SW 1271 (cell line): ENCODE data around the gene HAND2.
A peak's percentile ranks its signal among the peaks of the same experiment; 100 is the strongest.

Experiments used
- DNase-seq, 2 experiments: peaks; one replicate each; lab custom pipeline; 2025; lab: John Stamatoyannopoulos, UW

Gene HAND2

DNA sequence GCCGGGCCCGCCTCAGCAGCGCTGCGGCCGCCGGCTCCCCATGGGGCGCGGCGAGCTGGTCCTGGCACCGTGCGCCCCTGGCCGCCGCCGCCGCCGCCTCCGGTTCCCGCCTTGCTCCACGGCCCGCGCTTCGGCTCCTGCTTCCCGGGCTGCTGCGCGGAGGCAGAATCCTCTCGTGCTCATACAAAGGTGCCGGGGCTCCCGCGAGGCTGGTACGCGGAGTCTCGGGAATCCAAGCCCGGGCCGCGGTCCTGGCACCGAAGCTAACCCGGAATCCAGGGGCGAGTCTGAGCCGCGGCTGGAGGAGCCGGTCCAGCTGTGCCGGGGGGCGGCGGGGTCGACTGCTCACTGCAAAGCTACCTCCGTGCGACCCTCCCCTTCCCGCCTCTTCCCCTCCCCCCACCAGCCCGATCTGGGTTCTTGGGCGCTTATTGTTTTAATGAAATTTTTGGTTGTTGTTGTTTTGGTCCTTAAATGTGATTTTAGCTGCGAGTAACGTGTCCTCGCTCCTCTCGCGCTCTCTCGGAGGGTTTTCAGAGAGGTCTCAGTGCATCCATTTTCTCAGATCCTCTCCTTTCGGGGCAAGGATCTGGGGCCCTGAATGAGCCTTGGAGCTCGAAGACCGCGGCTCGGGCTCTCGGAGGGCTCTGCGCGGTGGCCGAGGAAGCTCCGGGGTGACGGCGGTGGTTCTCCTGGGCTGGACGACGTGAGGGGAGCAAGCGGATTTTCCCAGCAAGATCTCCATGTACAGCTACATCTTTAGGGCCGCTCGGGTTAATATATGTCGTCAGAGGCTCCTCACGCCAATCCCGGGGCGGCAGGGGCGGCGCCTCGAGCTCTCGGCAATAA is at the start of gene HAND2:
Gene HAND2 (minus strand): TSS at position 753 of the 849 bp plus-strand sequence. CDS start 940 bp downstream, outside the sequence.
- DNase-seq, result peak; percentile 15 to 52

DNA sequence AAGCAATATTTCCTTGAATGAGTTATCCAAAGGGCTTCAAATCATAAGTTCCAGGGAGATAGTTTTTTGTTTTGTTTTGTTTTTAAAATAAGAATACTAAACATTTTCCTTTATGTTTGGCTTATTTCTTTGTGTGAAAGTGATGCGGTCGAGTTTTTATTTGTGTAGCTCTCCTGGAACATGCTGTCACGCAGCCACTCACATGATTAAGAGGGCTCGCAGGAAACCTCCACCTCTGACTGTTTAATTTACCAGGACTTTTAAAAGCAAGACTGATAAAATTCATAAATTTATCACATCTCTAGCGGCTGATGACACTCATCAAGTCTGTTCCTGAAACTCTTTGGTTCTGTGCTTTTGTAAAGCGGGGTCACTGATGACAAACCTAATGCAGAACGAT is 48.9 kb upstream of the HAND2 start:
- no peak for DNase-seq

DNA sequence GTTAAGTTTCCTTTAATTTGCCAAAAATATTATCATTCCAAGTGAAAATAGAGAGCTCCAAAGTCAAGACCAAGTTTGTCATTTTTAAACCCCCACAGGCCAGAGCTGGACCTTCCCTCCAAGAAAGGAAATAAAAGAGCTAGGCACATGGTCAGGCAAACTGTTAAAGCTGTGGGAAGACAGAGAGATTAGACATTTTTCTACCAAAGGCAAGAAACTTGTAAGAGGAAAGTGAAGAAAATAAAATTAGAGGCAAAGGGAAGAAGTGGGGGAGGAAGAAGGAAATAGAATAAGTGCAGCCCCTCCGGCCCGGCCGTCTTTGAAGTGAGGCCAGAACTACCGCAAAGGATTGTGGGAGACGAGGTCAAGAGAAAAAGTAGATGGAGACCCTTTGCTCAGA is 47.9 kb upstream of the HAND2 start:
- DNase-seq, result no peak

DNA sequence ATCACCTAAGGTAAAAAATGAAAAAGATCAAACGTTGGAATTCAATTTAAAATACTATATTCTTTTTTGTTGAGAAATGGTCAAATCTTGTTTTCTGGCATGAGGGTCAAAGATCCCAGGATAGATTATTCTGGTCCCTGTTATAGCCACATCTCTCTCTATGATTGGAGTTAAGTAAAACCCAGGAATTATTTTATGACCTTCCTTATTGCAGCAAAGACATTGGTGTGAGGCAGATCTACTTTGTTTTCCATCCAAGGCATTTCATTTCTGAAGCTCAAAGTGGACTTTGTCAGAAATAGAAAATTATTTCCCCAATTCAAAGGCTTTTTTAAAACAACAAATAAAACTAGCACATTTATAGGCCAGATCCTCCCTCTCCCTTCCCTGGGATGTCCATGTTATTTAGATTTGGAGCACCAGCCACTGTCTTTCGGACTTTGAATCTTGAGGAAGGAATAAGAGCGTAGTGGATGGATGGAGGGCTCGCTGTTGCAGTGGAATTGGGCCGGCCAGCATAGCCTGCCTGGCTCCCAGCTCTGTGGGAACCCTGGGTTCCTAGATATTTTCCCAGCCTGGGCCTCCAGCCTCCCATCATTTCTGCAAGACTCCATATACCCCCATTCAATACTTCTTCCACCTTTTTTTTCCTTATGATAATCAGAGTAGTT is 45.6 kb upstream of the HAND2 start:
- DNase-seq, result no peak

DNA sequence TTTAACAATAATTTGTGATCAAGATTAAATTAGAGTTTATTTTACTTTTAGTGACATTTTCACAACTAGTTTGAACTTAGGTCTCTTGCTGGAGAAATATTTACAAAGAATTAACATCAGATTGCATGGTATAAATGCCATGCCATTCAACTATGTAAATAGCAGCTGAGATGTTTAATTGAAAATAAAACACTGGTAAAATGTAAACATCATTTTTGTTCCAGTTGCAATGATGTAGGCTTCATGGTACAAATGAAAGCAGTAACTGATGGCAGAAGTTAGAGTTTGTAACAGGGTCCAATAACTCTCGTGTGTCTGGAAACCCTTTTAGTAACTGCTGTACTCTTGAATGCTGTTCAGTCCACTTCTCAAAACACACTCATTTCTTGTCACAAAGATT is 43.7 kb upstream of the HAND2 start:
- no peak for DNase-seq

DNA sequence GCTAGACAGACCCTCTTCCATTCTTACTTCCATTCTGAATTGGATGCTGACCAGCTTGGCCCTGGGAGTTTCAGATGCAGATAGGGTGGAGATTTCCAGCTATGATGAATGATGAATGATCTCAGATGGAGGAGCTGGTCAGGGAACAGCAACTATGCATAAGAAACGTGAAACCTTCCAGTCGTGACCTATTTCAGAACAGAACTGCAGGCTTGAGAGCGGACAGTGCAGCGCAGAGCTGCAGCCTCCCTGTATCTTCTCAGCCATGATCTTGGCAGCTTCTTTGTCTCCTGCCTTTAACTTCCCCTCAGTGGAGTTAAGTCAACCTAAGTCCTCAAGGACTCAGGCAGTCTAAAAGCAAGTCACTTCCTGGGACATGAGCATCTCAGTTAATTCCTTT is 43.3 kb upstream of the HAND2 start:
- no peak for DNase-seq

DNA sequence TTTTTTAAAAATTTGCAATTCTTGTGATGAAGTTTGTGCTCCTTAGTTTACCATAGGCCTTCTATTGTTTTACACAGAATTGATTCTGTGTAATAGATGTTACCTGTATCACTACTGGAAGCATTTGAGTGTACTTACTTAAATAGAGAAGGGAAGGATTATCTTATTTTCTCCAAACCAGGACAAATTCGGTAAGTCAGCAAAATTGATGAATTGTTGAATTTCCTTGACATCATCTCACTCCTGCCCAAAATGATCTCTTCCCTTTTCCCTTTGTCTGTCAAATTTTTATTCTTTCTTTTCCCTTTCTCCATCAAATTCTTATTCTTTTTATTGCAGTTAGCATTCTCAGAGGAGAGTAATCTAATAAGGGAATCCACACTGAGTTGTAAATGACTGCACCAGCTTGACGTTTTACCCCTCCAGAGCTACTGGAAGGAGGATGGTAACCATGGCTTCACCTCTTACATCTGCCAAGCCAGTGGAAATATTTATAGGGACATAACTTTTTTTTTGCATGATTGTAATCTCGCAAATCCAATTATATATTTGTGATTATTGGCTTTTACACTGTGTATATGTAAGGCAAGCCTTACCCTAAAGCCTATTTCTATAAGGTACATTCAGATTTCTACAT is 42.6 kb upstream of the HAND2 start:
- DNase-seq, result no peak

DNA sequence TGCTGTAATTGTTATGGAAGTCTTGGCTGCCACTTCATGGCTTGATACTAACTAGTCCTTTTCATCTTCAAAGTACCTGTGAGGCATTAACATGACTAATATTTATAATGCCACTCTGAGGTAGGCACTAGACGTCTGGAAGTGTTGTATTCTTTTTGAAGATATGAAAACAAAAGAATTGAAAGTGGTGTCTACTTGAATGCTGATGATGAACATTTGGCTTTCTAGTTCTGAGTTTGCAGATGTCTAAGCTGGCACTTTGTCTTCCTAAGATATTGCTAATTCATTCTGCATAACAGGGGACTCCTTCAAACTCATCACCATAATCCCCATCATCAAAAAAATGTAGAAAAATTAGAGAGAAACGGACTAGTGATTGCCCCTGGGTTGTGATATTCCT is 41.6 kb upstream of the HAND2 start:
- no peak for DNase-seq

DNA sequence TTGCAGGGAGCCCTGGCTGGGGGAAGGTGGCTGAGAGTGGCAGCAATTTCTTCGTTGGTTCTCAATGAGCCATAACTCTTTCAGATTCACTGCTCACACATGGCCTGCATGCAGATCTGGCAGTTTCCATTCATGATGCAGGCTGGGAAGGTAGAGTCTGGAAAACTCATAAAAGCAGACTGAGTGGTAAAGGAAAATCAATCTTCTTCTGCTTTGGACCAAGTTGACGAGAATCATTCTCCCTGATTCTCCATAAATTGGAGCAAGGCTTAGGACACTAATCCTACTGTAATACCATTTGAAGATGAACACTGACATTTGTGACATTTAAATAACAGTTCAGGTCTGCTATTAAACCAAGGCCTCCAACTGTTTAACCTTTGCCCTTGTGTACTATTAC is 35.3 kb upstream of the HAND2 start:
- DNase-seq, result no peak

DNA sequence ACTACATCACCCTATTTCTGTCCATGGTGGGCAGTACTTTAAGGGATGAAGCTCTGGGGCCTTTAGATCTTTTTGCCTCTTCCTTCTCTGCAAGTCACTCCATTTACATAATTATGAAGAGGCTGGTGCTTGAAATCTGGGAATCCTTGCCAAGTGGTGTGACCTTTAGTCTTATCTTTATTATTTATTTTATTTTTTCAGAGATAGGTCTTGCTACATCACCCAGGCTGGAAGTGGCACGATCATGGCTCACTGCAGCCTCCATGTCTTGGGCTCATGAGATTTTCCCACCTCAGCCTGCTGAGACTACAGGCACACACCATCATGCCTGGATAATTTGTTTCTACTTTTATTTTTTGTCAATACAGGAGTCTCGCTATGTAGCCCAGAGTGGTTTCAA is 34.4 kb upstream of the HAND2 start:
- no peak for DNase-seq

DNA sequence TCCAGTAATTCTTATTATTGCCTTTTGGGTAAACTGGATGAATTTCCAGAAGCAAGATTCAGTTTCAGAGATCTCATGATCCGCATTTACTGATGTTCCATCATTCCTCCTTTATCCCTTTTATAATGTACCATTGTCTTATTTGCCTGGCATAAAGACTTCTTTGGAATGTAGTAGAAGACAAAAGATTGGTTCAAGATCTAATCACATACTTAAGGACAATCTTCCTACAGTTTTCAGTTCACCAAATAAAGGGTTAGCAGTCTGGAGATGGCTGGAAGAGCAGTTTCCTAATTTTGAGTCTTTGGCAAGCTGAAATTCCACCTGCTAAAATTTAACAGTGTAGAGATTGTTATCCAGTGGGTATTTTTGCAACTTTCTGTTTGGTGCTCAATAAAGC is 30.9 kb upstream of the HAND2 start:
- no peak for DNase-seq

DNA sequence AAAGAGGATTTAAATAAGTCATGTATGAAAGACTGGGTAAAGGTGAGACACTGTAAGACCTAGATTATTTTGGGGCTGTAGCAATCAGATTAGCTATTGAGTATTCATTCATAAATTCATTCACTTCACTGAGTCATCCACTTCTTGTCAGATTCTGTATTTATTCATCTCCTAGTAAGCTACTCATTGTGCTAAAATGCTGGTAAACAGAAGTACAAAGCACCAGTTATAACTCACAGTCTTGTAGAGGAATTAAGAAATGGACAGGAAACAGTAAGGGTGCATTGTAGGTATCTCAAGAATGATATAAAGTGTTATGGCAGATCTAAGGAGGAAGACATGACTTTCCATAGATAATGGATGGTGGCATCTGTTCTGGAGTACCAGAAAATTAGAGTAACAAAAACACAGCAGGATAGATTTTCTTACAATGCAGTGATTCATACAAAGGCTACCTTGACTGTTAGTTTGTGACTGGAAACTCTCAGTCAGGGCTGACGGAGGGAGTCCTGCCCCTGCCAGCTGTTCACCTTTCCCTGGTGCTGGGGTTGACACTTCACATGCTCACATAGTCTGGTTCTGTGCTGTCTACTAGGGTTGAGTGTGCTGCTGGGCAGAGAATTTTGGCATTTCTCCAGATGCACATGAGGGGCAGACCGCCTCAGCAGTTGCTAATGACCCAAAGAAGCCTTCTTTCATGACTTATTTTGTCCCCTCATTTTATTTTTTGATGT is 26.5 kb upstream of the HAND2 start:
- DNase-seq, result no peak

DNA sequence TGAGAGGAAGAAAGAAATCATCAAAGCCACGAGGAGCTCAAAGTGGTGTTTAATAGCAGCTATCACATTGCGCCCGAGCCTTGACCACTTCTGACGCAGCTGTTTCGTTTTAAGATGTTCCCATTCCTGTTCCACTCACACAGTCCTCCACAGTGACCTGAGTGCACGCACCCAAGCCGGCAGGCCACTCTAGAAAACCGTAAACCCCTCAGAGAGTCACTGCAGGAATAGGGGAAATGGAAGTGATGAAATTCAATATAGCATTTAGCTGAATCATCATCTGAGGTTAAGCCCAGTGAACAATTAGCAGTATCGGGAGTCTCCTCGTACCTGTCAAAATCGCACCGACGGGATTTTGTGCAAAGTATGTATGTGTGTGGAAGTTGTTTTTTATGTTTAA is 17.9 kb upstream of the HAND2 start:
- no peak for DNase-seq

DNA sequence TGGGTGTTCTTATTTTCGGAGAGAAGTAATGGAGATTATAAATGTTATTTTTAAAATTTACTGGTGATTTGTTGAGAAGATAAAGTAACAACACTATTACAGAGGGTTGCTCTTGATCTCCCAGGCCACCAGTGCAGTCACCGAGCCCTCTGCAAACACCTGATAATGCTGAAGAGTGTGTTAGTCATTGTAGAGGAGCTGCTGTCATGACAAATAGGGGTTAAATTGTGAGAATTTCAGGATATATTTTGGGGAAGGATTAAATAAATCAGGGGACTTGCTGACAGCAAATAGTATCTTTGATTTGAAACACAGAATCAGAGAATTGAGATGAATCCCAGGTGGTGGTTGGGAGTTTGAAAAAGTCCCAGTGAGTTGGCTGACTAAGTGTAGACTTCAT is 16.7 kb upstream of the HAND2 start:
- no peak for DNase-seq

DNA sequence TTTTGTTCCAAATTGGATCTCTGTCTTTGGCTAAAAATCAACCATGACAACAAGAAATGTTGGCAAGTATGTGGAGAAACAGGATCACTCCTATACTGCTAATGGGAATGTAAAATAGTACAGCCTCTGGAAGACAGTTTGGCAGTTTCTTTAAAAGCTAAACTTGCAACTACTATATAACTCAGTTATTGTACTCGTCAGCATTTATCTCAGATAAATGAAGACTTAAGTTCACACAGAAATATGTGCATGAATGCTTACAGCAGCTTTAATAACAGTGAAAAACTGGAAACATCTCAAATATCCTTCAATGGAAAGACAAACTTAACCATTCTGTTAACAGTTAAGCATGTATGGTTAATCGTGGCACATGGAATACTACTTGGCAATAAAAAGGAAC is 15.4 kb upstream of the HAND2 start:
- no peak for DNase-seq

DNA sequence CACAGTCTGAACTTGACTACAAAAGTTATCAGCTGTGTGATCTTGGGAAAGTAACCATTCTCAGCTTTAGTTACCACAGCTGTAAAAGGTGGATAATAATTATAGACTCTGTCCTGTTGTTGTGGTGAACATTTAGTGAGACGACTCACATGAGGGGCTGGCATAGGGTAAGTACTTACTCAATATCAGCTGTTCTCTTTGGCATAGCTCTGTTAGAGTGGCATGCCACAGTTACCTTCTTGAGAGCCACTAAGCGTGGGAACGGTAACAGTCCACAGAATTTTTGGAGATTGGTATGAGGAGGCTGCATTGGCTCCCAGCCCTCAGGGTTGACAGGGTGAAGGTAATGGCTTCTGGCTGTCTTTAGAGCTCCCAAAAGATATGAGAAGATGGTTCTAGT is 13.2 kb upstream of the HAND2 start:
- no peak for DNase-seq

DNA sequence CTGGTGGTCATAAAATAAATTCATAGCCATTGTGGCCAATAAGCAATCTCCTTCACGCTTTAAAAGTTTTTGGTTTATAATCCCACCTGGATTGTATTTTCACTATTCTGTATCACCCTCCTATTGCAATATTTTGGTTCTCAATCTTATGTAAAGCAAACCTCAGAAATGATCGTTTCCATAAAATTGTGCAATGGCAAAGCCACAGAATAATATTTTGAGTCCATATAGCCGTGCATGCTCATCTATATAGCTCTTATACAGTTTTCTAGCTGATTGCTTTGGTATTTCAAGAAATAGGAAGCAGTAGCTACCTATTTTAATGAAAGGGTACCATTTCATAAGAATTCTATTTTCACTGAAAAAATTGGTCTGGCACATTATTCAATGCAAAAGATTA is 10.0 kb upstream of the HAND2 start:
- DNase-seq, result no peak

DNA sequence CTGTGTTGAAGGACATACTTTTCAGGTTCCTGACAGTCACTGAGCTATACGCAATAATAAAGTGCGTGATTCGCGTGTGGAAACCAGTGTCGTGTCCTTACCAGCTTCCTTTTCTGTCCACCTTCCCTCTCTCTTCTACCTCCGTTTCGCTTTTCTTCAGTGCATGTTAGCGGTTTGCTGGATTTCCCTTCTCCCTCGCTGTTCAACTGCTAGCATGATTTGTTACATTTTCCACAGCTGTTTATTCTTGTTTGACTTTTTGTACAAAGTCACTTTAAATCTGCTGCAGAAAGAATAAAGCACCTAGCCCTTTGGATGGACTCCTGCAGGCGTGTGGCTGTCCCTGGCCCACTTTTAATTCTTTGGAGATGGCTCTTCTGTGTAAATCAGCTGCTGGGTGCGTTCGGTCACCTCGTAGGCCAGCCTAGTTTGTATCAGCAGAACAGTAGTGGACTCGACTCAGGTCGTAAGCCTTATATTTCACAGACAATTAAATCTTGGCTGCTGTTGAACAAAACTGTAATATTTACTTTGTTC is 8.9 kb upstream of the HAND2 start:
- no peak for DNase-seq

DNA sequence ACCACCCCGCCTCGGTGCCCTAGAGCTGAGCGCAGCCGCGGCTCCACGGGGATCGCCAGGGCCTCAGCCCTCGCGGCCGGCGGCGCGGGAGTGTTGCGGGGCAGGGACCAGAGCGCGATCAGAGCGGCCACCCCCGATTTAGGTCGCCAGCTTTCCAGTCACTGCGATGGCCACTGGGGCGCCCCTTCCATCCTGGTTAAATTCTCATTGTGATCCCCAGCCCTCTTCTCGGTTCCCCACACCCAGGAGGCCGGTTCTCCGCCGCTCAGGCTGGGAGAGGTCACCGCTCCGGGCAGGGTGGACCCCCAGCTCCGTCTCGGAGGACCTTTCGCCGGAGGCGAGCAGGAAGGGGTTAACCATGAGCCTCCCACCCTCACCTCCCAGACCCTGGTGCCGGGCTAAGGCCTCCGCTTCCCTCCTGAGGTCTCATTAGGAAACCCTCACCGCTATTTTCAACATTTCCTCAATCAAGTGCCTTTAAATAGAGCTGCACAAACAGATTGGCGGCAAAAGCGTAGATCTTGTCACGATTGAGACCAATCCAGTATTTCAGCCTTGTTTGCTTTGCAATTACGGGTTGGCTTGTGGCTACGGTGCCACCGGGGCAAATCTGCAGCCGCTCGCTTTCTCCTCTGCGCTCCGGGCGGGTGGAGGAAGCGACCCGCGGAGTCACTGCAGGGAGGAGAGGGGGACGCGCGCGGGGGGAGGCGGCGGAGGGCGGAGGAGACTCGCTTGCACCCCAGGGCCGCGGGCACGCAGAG is 8.3 kb upstream of the HAND2 start:
- DNase-seq, result no peak

DNA sequence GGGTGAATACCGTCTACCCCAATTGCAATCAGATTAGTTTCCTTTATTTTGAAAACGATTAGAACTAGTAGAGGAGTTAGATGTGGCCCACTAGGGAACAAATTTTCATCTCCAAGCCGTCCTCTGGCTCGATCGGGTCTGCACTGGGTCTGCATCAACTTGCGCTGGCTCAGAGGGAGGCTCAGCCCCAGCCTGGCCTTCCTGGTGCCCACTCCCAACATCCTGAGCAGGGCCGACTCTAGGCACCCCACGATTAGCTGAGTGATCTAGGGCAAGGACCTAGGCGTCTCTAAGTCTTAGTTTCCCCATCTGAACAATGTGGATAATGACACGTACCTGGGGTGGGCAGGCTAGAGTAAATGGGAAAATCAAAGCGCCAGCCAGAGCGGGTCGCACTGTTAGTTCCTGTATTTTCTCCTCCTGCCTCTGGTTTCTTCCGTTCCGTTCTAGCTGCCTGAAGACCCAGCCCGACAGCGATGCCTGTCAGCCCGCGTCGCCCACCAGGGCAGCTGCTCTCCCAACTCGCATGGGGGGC is 7.7 kb upstream of the HAND2 start:
- DNase-seq, result no peak

DNA sequence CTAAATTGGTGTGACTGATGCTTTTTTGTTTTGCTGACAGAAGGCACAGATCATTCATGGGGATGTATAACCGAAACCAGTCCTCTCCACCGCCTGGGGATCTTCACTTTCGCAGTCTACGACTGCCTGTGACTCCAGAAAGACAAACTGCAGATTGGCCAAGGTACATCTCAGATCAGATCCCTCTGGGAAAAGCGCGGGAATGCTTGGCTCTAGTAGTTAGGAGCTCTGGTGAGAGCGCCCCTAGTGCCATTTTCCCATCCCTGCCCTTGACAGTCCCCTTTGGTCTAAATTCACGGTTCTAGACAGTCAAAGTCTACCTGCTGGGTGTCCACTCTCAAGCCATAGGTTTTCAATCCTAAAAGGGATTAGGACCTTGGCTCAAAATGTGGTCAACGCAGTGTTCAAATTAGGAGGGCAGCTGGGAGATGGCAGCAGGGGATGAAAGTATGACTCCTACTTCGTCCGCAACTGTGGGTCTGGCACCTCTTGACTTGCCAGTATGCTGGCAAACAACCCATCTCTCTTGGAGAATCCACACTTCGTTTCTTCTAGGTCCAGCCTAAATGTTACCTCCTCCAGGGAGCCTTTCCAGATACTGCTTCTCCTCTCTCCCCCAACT is 6.9 kb upstream of the HAND2 start:
- no peak for DNase-seq
